Chondrocyte (in vitro differentiated cells): ENCODE results near the gene DSCAML1. TPM values are rescaled to one million over a fixed set of nuclear protein-coding genes. Genes with fewer than 3 reads are reported as not detected.

Source experiments
- DNase-seq: peaks from one replicate; pipeline ENCODE4 v3.0.0; 2021; ENCODE audit warnings: mixed read lengths, low spot score
- H3K27ac Mint-ChIP-seq: one replicate; pipeline ENCODE4 v1.8.0; 2021; ENCODE audit warnings: mild to moderate bottlenecking, moderate library complexity, mixed read lengths; ENCODE audit not compliant: unreplicated experiment
- H3K27me3 Mint-ChIP-seq: 2 replicates; pipeline ENCODE4 v1.8.0; 2021; ENCODE audit warnings: low read depth, mixed read lengths
- H3K36me3 Mint-ChIP-seq: 2 replicates; pipeline ENCODE4 v1.8.0; 2021; ENCODE audit warnings: low read depth, mixed read lengths
- H3K4me1 Mint-ChIP-seq: 2 replicates; pipeline ENCODE4 v1.8.0; 2021; ENCODE audit warnings: low read depth, mild to moderate bottlenecking, mixed read lengths
- H3K4me3 Mint-ChIP-seq: one replicate; pipeline ENCODE4 v1.8.0; 2021; ENCODE audit warnings: mild to moderate bottlenecking, moderate library complexity, mixed read lengths; ENCODE audit not compliant: unreplicated experiment
- H3K9me3 Mint-ChIP-seq: 2 replicates; pipeline ENCODE4 v1.8.0; 2021; ENCODE audit warnings: low read depth, mixed read lengths
- CTCF ChIP-seq: fragments of 200-600 bp; sonication (generic); IDR thresholded peaks from 2 replicates; pipeline ENCODE4 v1.5.0; 2021; ENCODE audit warnings: antibody characterized with exemption, mild to moderate bottlenecking, moderate library complexity
- total RNA-seq: library from RNA; stranded (reverse); gene quantifications from 3 replicates; pipeline ENCODE4 v1.2.1, GENCODE V29; 2021

The DSCAML1 gene
- total RNA-seq, 1 donor from 2014 or later: not detected

- H3K27ac Mint-ChIP-seq: no peak overlapping the region
- no peak overlapping the region for H3K4me3 Mint-ChIP-seq
- no peaks in the 10 kb centered on the region for H3K36me3 Mint-ChIP-seq
- no peaks in the 10 kb centered on the region for H3K4me1 Mint-ChIP-seq
- H3K27me3 Mint-ChIP-seq: peaks cover 32% of the 10 kb centered on the region
- DNase-seq: no peak
- no peaks in the 10 kb centered on the region for H3K9me3 Mint-ChIP-seq
- TF ChIP-seq CTCF: no peak
Observed at GRCh38 chr11:117652521-117652920, 144.5 kb downstream of the DSCAML1 start.

- Mint-ChIP-seq H3K36me3 (no peaks in the 10 kb centered on the region), H3K4me3 (no peak overlapping the region), H3K27ac (no peak overlapping the region), H3K27me3 (peaks cover 27% of the 10 kb centered on the region), H3K4me1 (no peaks in the 10 kb centered on the region), H3K9me3 (no peaks in the 10 kb centered on the region)
- no peak for DNase-seq
- TF ChIP-seq CTCF: no peak
Observed at GRCh38 chr11:117649296-117650055, 147.5 kb downstream of the DSCAML1 start.

- DNase-seq: no peak
- peaks cover 28% of the 10 kb centered on the region for H3K27me3 Mint-ChIP-seq
- no peaks in the 10 kb centered on the region for H3K36me3 Mint-ChIP-seq
- no peak overlapping the region for H3K4me3 Mint-ChIP-seq
- H3K27ac Mint-ChIP-seq: no peak overlapping the region
- TF ChIP-seq CTCF: no peak
- H3K4me1 Mint-ChIP-seq: no peaks in the 10 kb centered on the region
- H3K9me3 Mint-ChIP-seq: no peaks in the 10 kb centered on the region
Observed at GRCh38 chr11:117647872-117648271, 149.1 kb downstream of the DSCAML1 start.

GRCh38 chr11:117647207-117647606 is 149.8 kb downstream of the DSCAML1 start:
- no peaks in the 10 kb centered on the region for H3K4me1 Mint-ChIP-seq
- H3K27me3 Mint-ChIP-seq: peaks cover 34% of the 10 kb centered on the region
- H3K27ac Mint-ChIP-seq: peak overlapping the region; percentile 13
- no peaks in the 10 kb centered on the region for H3K9me3 Mint-ChIP-seq
- no peaks in the 10 kb centered on the region for H3K36me3 Mint-ChIP-seq
- H3K4me3 Mint-ChIP-seq: no peak overlapping the region
- no peak for TF ChIP-seq CTCF
- no peak for DNase-seq

GRCh38 chr11:117646411-117646810 is 150.6 kb downstream of the DSCAML1 start:
- DNase-seq: no peak
- Mint-ChIP-seq H3K36me3 (no peaks in the 10 kb centered on the region), H3K9me3 (no peaks in the 10 kb centered on the region), H3K4me1 (no peaks in the 10 kb centered on the region), H3K27me3 (peaks cover 38% of the 10 kb centered on the region), H3K27ac (no peak overlapping the region), H3K4me3 (no peak overlapping the region)
- TF ChIP-seq CTCF: no peak
